Measurements from ENCODE around the gene PAQR9. TPM values are rescaled to one million over a fixed set of nuclear protein-coding genes. Genes with fewer than 3 reads are reported as not detected.

The PAQR9 gene
- total and polyA plus RNA-seq, 2 donors (not counting 3 experiments of a cell fraction or from before 2014, with no cell fraction given), result not detected

DNA sequence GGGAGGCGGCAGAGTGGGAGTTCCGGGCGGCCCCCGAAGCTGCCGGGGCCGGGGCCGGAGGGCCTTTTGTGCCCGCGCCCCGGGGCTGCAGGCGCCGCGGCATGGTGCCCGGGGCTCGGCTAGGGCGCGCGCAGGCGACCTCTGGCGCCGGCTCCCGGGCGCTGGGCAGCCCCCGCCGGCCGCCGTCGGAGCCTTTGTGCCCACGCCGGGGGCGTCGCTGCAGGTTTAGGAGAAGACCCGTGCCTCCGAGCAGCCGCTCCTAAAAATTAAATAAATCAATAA lies 299 bp downstream of the PAQR9 start:
- H3K27me3 ChIP-seq (ENCODE audit: control insufficient read depth in 2 of 2, insufficient read depth in 2 of 2, low read length in 2 of 2), result peaks cover 49 to 84% of the 10 kb centered on the region in 2 experiments
- intact Hi-C loops (cut with micrococcal nuclease) (loop anchor here (5.0 kb wide), 1 partner anchor 76 kb away; the partner anchor contains the start of gene PCOLCE2), dilution Hi-C loops (cut with MboI; ENCODE audit: extremely low pct_ligation_motif_present, low sequenced_read_pairs) (no loop called here)
- H2AFZ ChIP-seq (ENCODE audit: low read depth, low read length), result peak overlapping the region; percentile 58
- H3K9ac ChIP-seq (replicated peaks; ENCODE audit: extremely low read depth, insufficient read depth, low read length), result no peak overlapping the region
- no peaks in the 10 kb centered on the region for H3K4me1 ChIP-seq (ENCODE audit: control insufficient read depth, extremely low read depth, insufficient read depth, low read length)
- no peak overlapping the region for H3K27ac ChIP-seq (ENCODE audit: insufficient read depth, low read depth, low read length)
- FAIRE-seq (no peak), DNase-seq (ENCODE audit: low read depth, low spot score) (no peak)
- BruUV-seq (replicated peaks), result no TSS peak
- H3K4me2 ChIP-seq (ENCODE audit: insufficient read depth, low read length), result peak overlapping the region; percentile 52
- CTCF ChIA-PET, result no interaction called here
- H3K4me3 ChIP-seq (replicated peaks in 1 of 3; ENCODE audit: insufficient read depth in 1 of 3, low read depth in 1 of 3, low read length in 3 of 3), result peak overlapping the region in 1 of 3 experiments; percentile 52
- POLR2A ChIA-PET, result no interaction called here
- H3K36me3 ChIP-seq (ENCODE audit: control insufficient read depth in 2 of 2, extremely low read depth in 1 of 2, insufficient read depth in 2 of 2, low read length in 2 of 2), result no peaks in the 10 kb centered on the region
- no peaks in the 10 kb centered on the region for H3K9me1 ChIP-seq (replicated peaks; ENCODE audit: control insufficient read depth, extremely low read depth, insufficient read depth, low read length)
- no peak for TF ChIP-seq MYC (IDR thresholded peaks at IDR 0.05; ENCODE audit: low read depth, low read length)
- TF ChIP-seq, protein P1, sequence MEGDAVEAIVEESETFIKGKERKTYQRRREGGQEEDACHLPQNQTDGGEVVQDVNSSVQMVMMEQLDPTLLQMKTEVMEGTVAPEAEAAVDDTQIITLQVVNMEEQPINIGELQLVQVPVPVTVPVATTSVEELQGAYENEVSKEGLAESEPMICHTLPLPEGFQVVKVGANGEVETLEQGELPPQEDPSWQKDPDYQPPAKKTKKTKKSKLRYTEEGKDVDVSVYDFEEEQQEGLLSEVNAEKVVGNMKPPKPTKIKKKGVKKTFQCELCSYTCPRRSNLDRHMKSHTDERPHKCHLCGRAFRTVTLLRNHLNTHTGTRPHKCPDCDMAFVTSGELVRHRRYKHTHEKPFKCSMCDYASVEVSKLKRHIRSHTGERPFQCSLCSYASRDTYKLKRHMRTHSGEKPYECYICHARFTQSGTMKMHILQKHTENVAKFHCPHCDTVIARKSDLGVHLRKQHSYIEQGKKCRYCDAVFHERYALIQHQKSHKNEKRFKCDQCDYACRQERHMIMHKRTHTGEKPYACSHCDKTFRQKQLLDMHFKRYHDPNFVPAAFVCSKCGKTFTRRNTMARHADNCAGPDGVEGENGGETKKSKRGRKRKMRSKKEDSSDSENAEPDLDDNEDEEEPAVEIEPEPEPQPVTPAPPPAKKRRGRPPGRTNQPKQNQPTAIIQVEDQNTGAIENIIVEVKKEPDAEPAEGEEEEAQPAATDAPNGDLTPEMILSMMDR (IDR thresholded peaks at IDR 0.05; ENCODE audit: extremely low read depth in 1 of 2, insufficient read depth in 1 of 2, low read depth in 1 of 2, low read length in 2 of 2), result no peak
- H4K20me1 ChIP-seq (replicated peaks; ENCODE audit: control insufficient read depth, extremely low read depth, insufficient read depth, low read length), result peaks cover 2% of the 10 kb centered on the region
- H3K9me3 ChIP-seq (replicated peaks; ENCODE audit: control insufficient read depth, insufficient read depth, low read length), result no peaks in the 10 kb centered on the region
- H3K79me2 ChIP-seq (ENCODE audit: control insufficient read depth, insufficient read depth, low read length), result no peaks in the 10 kb centered on the region

DNA sequence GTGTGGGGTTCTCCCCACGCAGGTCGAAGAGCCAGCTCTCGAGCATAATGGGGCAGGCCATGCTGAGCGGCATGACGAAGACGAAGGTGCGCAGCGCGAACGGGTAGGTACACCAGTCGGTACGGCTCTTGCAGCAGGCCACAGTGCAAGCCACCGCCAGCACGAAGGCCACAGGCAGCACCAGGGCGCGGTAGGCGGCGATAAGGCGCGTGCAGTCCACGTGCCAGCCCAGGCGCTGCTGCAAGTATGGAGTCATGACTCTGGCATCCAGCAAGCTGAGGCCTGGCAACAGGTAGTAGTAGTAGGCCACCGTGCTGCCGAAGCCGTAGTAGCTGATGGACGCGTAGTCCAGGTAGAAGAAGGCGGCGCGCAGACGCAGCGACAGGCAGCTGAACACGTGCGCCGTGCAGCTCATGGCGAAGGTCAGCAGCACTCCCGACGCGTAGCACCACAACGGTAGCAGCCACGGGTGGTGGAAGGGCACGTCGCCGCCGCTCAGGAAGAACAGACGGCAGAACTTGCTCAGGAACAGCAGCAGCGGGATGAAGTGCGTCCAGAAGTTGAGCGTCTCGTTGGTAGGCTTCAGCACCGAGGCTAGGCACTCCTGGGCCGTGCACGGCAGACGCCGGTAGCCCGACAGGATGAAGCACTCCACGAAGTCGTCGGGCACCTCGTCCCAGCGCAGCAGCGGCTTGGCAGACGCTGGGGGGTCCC lies 797 bp downstream of the PAQR9 start:
- Histone ChIP-seq H3K36me3 (ENCODE audit: control insufficient read depth in 2 of 2, extremely low read depth in 1 of 2, insufficient read depth in 2 of 2, low read length in 2 of 2) (no peaks in the 10 kb centered on the region), H3K27me3 (ENCODE audit: control insufficient read depth in 2 of 2, insufficient read depth in 2 of 2, low read length in 2 of 2) (peaks cover 54 to 89% of the 10 kb centered on the region in 2 experiments), H3K79me2 (ENCODE audit: control insufficient read depth, insufficient read depth, low read length) (no peaks in the 10 kb centered on the region), H3K4me1 (ENCODE audit: control insufficient read depth, extremely low read depth, insufficient read depth, low read length) (no peaks in the 10 kb centered on the region), H3K4me2 (ENCODE audit: insufficient read depth, low read length) (peak overlapping the region; percentile 52), H3K27ac (ENCODE audit: insufficient read depth, low read depth, low read length) (no peak overlapping the region), H3K4me3 (replicated peaks in 1 of 3; ENCODE audit: insufficient read depth in 1 of 3, low read depth in 1 of 3, low read length in 3 of 3) (no peak overlapping the region), H3K9me3 (replicated peaks; ENCODE audit: control insufficient read depth, insufficient read depth, low read length) (no peaks in the 10 kb centered on the region), H2AFZ (ENCODE audit: low read depth, low read length) (peak overlapping the region; percentile 31), H3K9ac (replicated peaks; ENCODE audit: extremely low read depth, insufficient read depth, low read length) (no peak overlapping the region), H3K9me1 (replicated peaks; ENCODE audit: control insufficient read depth, extremely low read depth, insufficient read depth, low read length) (no peaks in the 10 kb centered on the region), H4K20me1 (replicated peaks; ENCODE audit: control insufficient read depth, extremely low read depth, insufficient read depth, low read length) (peaks cover 2% of the 10 kb centered on the region)
- DNase-seq (ENCODE audit: low read depth, low spot score), result no peak
- no TSS peak for BruUV-seq (replicated peaks)
- intact Hi-C loops (cut with micrococcal nuclease), result loop anchor here (5.0 kb wide), 1 partner anchor 75 kb away; the partner anchor contains the start of gene PCOLCE2
- ChIA-PET CTCF (no interaction called here), POLR2A (no interaction called here)
- no peak for FAIRE-seq
- dilution Hi-C loops (cut with MboI; ENCODE audit: extremely low pct_ligation_motif_present, low sequenced_read_pairs), result no loop called here
- peak; percentile 62 for TF ChIP-seq EZH2 (IDR thresholded peaks at IDR 0.05; ENCODE audit: borderline replicate concordance, low read depth, low read length, severe bottlenecking)
- TF ChIP-seq, protein P2, sequence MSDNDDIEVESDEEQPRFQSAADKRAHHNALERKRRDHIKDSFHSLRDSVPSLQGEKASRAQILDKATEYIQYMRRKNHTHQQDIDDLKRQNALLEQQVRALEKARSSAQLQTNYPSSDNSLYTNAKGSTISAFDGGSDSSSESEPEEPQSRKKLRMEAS (IDR thresholded peaks at IDR 0.05; ENCODE audit: insufficient read depth, insufficient read length), result no peak

Data from endothelial cell of umbilical vein (primary cell).